ENCODE measurements around the gene CFAP100. TPM values are rescaled to one million over a fixed set of nuclear protein-coding genes. Genes with fewer than 3 reads are reported as not detected.
A peak's percentile ranks its signal among the peaks of the same experiment; 100 is the strongest.

The CFAP100 gene
- total RNA-seq, 1 donor from 2014 or later: 2.0 TPM

GRCh38 chr3:126375835-126376331 lies 18.8 kb upstream of the CFAP100 start:
- DNase-seq: no peak

- no peak for DNase-seq
Measured at GRCh38 chr3:126376444-126376843, 18.3 kb upstream of the CFAP100 start.

DNA sequence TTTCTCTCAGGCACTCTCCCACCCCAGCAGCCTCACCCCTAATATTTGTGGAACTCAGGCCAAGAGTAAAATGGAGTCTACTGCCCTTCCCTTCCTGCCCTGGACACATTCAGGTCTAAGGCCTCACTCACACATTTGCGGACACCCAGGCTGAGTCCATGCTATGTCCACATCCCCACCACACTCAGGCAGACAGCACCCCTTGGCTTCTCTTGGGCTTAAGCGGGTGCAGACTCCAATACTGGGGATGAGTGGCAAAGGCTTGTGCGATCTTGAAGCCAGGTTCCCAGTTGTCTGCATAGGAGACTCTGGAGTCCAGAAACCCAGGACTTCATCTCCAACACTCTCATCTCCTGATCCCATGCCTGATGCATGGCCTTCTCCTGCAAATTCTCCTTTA lies 17.5 kb upstream of the CFAP100 start:
- no peak for DNase-seq

DNA sequence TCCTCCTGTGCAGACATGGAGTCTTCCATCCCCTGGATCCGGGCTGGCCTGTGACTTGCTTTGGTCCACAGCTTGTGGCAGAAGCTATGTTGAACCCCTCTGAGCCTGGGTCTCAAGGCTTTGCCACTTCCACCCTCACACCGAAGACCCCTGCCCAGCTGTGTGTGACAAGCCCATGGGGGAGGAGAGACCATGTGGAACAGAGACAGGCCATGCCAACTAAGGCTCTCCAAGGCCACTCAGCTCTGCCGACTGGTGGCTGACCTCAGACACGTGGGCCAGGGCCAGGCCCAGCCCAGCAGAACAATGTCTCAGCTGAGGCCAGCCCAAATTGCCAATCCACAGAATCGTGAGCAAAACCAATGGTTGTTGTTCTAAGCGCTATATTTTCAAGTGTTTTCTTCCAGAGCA lies 16.4 kb upstream of the CFAP100 start:
- DNase-seq: no peak

DNA sequence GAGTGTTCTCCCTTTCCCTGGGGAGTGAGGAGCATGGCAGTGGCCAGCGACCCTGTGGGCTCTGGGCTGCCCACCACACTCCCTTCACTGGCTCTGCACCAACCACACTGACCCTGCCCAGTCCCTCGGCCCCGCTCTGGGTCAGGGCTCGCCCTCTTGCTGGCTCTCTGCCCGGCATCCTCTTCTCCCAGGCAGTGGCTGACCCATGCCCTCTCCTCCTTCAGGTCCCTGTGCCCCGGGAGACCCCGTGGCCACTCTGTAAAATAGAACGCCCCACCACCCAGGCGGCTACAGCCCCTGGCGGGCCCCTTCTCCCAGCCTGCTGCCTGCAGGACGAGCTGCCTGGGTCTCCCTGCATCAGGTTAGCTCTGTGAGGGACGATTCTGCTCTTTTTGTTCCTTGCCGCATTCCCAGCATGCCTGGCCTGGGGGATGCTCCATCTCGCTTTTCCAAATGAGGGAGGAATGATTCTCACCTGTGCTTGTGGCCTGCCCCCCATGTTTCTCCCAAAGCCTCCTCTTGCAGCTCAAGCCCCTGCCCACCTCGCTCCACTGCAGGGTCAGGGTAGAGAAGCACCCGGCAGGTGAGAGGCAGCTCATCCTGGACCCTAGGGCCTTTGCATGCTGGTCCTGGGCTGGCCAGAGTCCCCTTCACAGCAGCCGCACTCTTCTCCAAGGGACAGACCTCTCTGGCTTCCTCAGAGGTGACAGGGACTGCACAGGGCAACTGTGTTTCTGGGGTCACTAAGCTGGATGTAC lies 14.5 kb upstream of the CFAP100 start:
- DNase-seq: no peak

GRCh38 chr3:126381966-126382365 lies 12.7 kb upstream of the CFAP100 start:
- DNase-seq: no peak

- DNase-seq: peak; percentile 74
Measured at GRCh38 chr3:126389112-126389793, 5.5 kb upstream of the CFAP100 start.

DNA sequence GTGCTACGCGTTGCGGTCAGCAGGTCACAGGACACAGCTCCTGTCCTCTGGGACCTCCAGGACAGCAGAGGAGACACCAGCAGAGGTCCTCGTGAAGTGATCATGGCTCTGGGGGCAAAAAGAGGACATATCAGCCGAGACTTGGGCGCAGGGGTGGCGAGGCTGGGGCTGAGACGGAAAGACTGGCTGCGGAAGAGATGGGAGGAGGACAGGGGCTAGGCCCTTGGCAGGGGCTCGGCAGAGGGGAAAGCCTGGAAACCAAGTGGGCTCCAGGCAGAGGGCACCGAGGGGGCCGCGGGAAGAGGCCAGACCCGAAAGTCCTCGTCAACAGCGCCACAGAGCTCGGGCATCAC lies 4.9 kb upstream of the CFAP100 start:
- no peak for DNase-seq

- no peak for DNase-seq
Measured at GRCh38 chr3:126390201-126390600, 4.5 kb upstream of the CFAP100 start.

- DNase-seq: no peak
Measured at GRCh38 chr3:126390751-126391150, 4.0 kb upstream of the CFAP100 start.

DNA sequence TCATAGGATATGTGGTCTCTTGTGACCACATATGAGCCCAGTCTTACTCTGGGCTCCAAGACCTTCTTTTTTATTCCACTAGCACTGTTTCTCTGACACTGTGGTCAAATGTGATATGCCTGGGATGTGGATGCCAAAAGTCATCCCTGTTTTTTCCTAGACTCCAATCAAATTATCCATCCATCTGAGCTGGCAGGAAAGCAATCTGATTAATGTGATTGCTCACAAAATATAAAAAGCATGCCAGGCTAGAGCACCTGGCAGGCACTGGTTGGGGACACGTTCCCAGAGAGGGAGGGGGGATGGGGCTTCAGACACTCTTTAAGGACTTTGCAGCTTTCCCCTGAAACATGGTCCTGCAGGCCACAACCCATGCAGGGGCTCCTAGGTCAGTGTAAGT lies 3.1 kb upstream of the CFAP100 start:
- DNase-seq: no peak

GRCh38 chr3:126392246-126392645 lies 2.5 kb upstream of the CFAP100 start:
- DNase-seq: no peak

DNA sequence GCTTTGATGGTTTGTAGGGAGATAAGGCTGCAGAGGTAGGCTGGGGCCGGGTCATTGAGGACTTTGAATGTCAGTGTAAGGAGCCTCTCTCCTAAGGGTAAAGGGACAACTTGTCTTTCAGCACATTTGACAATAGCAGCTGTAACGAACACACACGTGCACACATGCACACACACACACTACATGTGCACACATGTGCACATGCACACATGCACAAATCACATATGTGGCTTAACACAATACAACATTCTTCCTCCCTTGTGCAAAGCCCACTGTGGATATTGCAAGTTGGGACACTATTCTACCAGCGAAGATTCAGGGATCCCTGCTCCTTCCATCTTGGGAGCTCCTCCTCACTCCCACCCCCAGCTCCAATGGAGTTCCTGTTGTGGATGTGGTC lies 1.1 kb upstream of the CFAP100 start:
- DNase-seq: no peak

- no peak for DNase-seq
Measured at GRCh38 chr3:126394977-126395321, 240 bp downstream of the CFAP100 start.

DNA sequence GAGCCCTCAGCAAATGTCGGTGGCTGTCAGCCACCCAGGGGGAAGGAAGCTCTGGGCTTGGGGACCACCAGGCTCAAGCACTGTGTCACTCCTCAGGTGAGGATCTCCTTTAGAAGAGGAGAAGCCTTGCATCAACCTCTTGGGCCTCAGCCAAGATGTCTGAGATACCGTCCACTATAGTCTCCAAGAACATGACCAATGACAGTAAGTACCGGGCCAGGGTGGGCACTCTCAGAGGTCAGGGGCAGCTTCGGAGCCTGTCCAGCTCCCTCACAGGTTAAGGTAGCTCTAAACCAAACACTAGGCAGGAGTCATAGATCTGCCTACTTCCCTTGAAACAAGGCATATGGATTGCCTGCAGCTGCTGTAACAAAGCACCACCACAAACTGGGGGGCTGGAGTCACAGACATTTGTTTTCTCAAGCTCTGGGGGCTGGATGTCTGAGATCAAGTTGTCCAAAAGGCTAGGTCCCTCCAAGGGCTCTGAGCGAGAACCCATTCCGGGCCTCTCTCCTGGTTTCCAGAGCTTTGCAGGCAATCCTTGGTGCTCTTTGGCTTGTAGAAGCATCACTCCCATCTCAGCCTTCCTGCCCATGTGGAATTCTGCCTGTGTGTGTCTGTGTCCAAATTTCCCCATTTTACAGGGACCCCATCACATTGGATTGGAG lies 1.3 kb downstream of the CFAP100 start:
- no peak for DNase-seq

GRCh38 chr3:126396536-126396935 lies 1.8 kb downstream of the CFAP100 start:
- DNase-seq: no peak

DNA sequence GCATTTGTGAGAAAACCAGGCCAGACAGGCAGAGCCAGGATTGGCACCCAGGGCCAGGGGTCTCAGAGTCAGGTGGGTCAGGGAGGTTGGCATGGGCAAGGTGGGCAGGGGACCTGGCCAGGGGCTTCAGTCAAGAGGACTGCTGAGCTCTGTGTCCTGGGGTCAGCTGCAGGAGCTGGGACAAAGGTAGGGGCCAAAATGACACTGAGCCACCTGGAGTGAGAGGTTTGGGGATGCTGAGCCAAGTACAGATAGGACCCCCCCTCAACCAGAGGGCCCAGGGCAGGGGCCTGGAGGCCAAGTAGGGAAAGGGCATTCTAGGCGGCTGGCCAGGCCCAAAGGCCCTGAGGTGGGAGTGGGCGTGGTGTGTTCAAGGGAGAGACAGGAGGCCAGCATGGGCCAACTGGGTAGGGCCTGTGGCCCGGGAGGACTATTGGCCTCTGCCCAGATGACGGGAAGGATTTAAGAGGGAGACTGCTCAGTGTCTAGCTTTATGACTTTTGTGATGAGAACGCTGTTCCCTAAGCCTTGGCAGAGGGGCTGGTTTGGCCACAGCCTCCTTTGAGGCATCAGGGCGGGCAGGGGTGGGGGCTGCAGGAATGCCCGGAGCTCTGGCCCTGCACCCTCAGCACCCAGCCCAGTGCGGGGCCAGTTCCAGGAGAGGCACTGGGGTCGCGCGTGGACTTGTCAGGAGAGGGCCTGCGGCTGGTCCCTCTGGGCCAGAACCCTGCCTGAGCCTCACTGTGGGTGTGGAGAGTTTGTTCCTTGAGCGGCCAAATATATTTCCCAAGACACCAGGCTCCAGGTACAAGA lies 3.1 kb downstream of the CFAP100 start:
- DNase-seq: no peak

DNA sequence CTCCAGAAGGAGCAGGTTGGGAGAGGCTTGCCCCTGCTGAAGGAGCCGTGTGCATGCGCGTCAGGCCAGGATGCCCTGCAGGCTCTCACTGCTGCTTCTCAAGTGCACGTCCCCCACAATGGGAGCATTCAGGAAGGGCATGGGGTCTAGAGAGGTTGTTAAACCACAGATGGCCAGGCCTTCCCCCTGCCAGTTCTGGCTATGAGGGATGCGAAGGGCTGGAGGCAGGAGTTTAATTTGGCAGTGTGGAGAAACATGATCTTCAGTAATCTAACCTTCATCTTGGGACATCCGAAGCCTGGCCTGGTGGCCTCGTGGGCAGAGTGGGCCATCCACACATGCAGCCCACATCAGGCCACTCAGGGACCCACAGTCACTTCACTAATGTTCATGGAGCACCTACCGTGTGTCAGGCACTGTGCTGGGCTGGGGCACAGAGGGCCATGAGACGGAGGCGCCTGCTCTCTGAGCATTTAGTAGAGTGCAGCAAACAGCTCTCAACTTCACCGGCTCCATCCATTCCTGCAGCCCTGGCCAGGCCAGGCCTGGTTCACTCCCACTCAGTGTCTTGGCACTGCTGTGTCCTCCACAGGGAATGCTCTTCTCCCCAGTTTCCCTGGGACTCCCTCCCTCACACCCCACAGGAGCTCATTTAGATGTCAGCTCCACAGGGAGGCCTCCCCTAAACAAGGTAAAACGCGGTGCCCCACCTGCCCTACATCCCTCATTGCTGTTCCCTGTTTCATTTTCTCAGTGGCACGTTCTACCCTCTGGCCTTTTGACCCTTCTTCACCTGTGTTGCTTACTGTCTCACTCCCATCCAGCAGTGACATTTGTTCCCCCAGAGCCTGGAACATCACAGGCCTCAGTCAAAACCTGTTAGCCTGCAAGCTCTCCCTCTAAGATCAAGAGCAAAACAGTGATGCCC lies 4.0 kb downstream of the CFAP100 start:
- no peak for DNase-seq

GRCh38 chr3:126399351-126399735 lies 4.6 kb downstream of the CFAP100 start:
- DNase-seq: no peak

DNA sequence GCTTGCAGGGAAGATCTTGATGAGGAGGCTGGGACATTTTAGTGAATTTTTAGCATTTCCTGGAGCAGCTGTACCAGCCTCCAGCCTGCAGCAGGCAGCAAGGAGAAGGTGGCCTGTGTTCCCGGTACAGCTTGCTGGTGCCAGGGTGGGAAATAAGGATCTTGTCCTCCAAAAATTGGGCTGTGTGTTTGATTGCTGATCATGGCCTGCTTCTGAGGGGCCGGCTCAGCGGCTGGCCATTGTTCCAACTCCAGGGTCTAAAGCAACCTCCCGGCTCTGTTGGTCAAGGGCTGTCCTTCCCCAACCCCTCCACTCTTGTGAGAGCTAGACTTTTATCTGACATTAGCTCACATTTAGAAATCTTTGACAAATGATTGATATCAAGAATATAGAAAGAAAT lies 5.0 kb downstream of the CFAP100 start:
- no peak for DNase-seq

GRCh38 chr3:126401611-126402160 lies 7.0 kb downstream of the CFAP100 start:
- DNase-seq: no peak
